HG02678 (cell line): ENCODE data around the gene SAMM50.

Experiments
- ATAC-seq: cut with Tn5 transposase; IDR thresholded peaks from one replicate; pipeline ENCODE4 v1.9.1; 2021; ENCODE audit warnings: mild to moderate bottlenecking, moderate library complexity; ENCODE audit not compliant: unreplicated experiment

SAMM50 gene

DNA sequence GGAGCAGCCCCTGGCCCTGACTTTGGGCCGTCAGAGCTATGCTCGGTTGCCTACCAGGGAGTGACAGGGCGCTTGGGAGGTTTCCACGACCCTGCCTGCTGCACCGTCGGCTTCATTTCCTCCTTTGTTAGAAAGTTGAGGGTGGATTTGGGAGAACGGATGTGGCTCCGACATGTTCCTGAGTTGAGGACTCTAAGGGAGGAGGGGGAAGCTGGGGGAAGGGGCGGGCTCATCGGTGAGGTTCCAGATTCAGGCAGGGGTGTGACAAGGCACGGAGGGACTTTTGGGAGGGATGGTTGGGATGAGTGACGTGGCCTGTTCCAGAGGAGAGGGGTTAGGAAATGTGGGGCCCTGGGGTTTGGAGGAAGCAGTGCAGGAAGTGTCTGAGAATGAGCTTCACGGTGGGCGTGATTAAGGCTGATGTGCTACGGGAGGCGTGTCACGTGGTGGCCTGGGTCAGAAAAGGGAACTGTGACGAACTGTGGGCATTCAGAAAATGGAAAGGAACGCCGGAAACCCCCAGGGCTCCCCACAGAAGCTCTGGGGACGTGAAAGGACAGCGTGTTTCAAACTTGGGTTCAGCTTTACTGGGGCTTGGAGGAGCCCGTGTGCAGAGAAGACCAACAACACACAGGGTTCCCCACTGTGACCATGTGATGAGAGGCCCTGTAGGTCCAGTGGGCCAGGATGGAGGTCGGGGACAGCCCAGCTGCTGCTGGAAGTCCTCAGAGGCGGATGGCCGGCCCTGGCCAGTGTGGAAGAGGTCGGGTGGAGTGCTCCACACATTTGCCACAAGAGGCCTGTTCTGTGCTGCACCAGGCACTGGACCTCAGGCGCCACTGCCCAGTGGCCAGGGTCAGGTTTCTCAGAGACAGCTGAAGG, 71.6 kb downstream of the SAMM50 start:
- ATAC-seq = peak; percentile 50

DNA sequence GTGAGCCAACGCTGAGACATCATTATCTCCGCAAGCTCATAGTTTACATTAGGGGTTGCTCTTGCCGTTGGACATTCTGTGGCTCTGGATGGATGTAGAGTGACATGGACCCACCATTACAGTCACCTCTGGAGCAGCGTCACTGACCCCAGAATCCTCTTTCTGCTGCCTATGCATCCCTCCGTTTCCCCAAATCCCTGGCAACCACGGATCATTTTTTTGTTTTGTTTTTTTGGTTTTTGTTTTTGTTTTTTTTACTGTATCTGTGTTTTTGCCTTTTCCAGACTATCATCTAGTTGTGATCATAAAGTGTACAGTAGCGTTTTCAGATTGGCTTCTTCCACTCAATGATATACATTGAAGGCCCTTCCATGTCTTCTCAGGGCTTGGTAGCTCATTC, 72.8 kb downstream of the SAMM50 start:
- no peak for ATAC-seq

DNA sequence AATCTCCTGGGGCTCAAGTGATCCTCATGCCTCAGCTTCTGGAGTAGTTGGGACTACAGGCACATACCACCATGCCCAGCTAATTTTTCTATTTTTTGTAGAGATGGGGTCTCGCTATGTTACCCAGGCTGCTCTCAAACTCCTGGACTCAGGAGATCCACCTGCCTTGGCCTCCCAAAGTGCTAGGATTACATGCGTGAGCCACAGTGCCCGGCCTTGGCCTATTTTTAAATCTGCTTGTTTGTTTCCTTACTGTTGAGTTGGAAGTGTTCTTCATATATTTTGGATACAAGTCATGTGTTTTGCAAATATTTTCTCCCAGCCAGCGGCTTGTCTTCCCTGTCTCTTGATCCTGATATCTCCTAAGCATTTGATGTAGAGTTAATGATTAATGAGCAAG, 73.8 kb downstream of the SAMM50 start:
- ATAC-seq = no peak

DNA sequence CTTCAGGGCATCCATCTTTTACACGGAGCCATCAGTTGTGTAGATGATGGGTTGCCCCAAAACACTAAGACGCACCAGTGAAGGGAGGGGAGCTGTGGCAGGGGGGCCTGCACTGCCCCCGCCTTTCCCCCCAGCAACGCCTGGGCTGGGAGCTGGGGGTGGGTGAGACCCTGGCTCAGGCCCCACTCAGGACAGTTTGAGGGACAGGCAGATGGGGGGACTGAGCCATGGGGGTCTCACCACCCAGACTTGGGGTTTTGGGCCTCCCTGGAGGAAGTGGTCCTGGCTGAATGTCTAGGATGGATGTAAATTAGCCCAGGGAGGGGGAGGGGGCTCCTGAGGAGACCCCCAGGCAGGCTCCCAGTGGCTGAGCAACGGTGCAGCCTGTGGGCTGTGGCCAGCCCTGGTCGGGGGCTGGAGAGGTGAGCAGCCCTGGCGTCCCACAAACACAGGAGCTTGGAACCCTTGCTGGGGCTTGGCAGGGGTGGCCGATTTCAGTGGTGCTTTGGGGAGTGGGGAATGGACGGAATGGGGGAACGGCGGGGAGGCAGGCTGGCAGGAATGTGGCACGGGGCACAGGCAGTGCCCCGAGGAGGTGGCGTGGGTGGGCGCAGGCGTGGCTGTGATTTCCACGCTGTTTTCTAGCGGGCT, 74.9 kb downstream of the SAMM50 start:
- ATAC-seq = no peak

DNA sequence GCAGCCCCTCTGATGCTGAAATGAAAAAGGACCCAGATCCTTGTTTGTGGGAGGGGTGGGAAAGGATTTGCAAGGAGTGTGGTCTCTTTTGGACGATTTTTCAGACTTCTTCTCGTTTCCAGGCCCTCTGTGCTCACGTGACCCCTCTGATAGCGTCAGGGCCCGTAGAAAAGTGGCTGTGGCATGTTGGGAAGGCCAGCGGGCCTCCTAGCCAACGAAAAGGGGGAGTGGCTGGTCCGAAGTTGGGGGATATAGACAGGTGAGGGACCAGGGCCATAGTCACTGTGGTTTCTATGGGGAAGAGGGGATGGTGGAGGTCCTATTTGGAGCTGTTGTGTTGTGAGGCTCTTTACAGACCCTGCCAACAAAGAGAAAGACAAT, 75.5 kb downstream of the SAMM50 start:
- no peak for ATAC-seq

DNA sequence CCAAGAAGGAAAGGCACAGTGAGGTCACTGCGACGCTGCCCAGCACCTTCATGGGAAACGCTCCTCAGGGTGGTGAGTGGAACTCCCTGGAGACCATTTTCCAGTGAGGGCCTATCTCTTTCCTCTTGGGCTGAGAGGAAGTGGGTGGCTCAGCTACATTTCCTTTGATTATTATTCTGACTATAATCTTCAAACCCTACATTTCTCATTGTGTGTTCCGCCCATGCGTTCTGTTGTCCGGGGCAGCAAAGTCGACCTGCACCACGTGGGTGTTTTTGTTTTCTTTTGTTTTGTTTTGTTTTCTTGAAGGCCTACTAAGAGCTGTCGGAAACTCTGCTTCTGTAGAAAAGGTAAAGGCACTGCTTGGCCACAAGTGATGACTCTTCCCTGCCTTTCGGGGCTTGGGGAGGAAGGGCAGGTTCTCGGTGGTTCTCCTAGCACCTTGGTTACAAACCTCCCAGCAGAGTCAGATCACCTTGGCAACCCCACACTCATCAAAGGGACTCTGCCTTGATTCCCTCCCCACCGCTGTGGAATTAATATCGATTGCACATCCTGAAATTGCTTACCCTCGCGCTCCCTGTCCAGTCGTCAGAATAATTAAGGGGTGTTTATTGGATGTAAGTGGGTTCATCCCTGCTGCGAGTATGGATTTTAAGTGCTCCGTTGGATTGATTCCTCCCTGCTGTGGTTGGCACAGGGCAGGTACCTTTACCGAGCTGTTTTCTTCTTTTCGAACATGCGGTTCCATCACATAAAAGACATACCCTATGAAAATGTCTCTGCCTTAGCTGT, 76.1 kb downstream of the SAMM50 start:
- ATAC-seq = no peak

DNA sequence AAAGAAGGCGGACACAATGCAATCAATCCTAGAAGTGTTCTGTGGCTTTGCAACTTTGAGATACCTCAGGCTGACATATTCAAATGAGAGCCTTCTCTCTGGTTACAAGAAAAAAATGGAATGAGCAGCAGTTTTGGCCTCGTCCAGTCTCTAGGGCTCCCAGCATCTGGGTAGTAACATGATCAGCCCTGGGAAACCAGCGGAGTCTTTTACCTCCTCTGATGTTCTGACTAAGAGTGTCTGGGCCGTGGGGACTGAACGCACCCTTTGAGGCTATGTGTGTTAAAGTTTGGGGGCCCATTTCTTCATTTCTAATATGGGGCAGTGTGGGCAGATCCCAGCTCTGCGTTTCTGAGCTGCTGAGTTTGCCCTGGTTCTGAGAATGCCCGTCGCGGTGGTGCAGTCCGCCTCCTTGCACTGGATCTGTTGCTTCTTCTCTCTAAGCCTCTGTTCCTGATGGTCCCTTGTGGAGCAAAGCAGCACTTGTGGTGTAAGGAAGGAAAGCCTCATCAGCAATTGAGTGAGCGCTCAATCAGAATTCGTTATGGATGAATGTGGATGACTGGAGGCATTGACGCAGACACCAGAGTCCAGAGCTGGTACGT, 77.0 kb downstream of the SAMM50 start:
- ATAC-seq = no peak

DNA sequence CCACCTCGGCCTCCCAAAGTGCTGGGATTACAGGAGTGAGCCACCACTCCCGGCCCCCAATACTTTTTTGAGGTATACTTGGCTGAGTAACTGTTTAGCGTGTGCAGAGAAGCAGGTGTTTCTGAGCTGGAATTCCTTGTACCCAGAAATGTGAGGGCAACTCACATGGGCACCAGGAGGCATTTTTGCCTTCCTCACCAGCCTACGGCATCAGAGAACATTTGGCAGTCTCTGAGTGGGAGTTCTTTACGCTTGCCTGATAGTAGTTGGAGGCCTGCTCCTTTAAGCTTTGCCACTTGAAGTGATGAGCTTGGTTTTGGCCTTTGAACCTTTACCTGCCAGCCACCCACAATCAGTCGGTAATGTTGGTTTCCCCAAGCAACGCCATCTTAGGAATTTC, 78.0 kb downstream of the SAMM50 start:
- ATAC-seq = no peak

DNA sequence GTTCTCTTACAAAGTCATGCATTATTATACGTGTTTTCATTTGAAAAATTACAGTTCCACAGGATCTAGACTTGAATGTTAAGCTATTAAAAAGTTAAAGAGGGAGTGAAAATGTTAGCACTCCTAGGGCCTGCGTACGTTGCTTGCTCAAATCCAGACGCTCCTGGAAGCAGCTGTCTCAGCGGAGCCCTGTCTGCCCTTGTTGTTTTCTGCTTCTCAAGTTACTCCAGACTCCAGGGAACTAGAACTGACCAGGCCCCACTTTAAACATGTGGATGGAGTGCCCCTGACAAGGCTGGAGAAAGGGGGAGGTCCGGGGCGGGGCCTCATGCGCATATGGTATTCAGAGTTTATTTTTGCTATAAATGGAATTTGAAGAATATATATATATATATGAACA, 78.5 kb downstream of the SAMM50 start:
- no peak for ATAC-seq

DNA sequence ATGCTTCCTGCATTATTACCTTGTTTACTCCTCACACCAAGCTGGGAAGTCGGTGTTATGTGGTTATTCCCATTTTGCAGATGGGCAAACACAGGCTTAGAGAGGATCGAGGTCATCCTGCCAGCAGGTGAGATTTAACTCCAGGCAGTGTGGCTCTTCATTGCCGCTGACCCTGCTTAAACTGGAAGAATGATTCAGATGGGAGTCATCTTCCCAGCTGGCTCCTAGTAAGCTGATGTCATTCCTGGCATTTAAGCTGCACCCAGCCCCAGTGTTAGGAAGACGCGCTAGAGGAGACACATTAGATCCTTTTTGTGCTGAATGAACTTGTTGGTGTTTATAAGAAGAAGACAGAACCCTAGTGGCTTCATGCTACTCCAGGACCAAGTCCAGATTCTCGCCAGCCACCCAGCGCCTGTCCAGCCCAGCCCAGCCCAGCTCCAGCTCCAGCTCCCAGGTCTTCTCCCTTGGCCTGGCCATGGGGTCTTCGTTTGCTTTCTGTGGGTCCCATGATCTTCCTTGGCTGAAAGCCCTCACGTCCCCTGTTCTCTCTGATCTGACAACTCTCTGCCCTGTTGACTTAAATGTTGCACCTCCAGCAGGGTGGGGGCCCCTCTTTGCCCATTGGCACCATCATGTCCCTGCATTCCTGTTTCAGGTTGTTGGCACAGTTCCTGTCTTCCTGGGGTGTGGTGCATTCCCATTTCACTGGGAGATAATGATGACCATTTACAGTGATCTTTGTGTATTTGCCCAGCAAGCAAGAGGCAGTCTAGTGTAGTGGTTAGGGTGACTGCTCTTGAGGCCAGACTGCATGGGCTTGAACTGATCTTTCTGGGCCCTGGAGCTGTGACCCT, 82.5 kb downstream of the SAMM50 start:
- no peak for ATAC-seq

DNA sequence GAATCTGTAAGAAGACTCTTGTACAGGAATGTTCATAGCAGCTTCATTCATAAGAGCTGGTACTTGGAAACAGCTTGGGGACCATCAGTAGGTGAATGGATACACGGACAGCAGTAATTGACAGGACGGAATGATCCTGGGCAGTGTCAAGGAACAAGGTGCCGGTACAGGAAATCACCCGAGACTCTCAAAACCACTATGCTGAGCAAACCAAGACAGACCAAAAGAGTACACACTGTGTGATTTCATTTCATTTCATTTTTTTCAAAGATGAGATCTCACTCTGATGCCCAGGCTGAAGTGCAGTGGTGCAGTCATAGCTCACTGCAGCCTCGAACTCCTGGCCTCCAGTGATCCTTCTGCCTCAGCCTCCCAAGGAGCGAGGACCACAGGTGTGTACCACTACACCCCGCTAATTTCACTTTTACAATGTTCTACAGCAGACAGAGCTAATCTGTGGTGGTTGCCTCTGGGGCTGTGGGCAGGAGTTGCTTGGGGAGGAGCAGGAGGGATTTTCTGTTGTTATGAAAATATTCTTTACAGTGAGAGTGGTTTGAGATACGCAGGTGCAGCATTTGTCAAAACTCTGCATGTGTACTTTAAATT, 84.4 kb downstream of the SAMM50 start:
- ATAC-seq = no peak

DNA sequence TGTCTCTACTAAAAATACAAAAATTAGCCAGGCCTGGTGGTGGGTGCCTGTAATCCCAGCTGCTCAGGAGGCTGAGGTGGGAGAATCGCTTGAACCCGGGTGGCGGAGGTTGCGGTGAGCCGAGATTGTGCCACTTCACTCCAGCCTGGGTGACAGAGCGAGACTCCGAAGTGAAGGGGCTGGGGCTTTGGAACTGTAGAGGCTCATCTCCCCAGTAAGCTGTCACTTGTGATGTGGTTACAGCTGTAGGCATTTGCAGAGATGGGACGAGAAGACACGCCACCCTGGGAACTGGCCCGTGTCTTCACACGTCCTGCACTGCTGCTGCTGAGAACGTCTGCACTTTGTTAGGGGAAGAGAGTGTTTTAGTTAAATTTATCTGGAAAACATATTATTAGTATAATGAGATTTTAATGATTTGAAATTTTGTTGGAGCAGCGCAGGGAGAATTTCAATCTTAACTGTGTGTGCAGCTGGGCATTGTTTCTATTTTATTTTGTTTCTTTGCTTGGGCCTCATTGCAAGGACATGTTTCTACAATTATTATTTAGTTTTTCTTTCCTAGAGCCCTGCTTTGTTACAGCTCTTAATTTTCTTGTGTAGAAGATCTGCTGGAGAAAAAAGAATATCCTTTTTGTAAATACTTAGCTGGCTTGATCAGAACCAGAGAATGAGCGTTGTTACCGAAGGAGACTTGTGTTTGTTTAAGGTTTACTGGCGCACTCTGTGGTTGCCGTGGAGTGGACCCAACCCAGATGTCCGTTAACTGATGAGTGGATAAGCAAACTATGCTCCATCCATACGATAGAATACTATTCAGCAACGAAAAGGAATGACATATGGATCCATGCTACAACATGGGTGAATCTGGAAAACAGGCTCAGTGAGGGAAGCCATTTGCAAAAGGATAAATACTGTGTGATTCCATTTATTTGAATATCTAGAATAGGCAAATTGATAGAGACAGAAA, 87.3 kb downstream of the SAMM50 start:
- peak; percentile 70 for ATAC-seq

DNA sequence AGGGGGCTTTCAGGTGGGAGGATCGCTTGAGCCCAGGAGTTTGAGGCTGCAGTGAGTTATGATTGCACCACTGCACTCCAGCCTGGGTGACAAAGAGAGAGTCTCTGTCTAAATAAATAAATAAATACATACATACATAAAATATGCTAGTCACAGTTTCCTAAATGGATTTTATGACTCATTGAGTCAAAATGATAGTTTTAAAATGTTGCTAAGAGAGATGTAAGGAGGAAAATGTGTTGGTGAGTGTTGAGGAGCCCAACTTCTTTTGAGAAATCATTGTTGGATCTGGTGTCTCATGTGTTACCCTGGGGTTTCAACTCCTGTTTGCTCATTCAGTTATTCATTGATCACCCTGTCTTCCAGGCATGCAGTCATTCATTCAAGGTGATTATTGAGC, 89.9 kb downstream of the SAMM50 start:
- no peak for ATAC-seq
